Keratinocyte (primary cell): Measurements from ENCODE around the gene CACNA1C. TPM values are rescaled to one million over a fixed set of nuclear protein-coding genes. Genes with fewer than 3 reads are reported as not detected.

Experiments
- DNase-seq: peaks from one replicate; pipeline ENCODE4 v3.0.0-alpha.2; 2011; ENCODE audit warnings: low read depth, missing footprints, low spot score
- FAIRE-seq: peaks from 2 replicates; lab custom pipeline; 2011; peaks lifted over from hg19 to GRCh38; lab: Jason Lieb, UNC
- H2AFZ ChIP-seq: 2 replicates; pipeline ENCODE4 v1.6.0; 2012; ENCODE audit warnings: low read length, control low read depth, inconsistent platforms; ENCODE audit not compliant: control insufficient read depth
- H3K27ac ChIP-seq: 2 replicates; pipeline ENCODE4 v1.5.1; 2011; ENCODE audit warnings: low read length; ENCODE audit not compliant: control insufficient read depth, insufficient read depth
- H3K27me3 ChIP-seq: 3 replicates; pipeline ENCODE4 v1.6.0; 2011; ENCODE audit warnings: low read length; ENCODE audit not compliant: control insufficient read depth, insufficient read depth; ENCODE audit errors: extremely low read depth
- H3K36me3 ChIP-seq, 2 experiments: 2 replicates in 1 of 2; 3 replicates in 1 of 2; pipeline ENCODE4 v1.5.1; 2011; ENCODE audit warnings: low read length in 2 of 2, mild to moderate bottlenecking in 1 of 2; ENCODE audit not compliant: control insufficient read depth in 2 of 2, insufficient read depth in 2 of 2; ENCODE audit errors: extremely low read depth in 1 of 2
- H3K4me1 ChIP-seq: 3 replicates; pipeline ENCODE4 v1.5.1; 2011; ENCODE audit warnings: low read length; ENCODE audit not compliant: control insufficient read depth, insufficient read depth; ENCODE audit errors: extremely low read depth
- H3K4me2 ChIP-seq: 3 replicates; pipeline ENCODE4 v1.6.0; 2011; ENCODE audit warnings: low read depth, low read length; ENCODE audit not compliant: control insufficient read depth, insufficient read depth; ENCODE audit errors: extremely low read depth
- H3K4me3 ChIP-seq, 3 experiments: fragments of 200-600 bp in 1 of 3; sonication (generic) in 1 of 3; 2 replicates in 2 of 3; 3 replicates in 1 of 3; pipeline ENCODE4 v1.5.1; 2011 to 2016; ENCODE audit warnings: low read length in 3 of 3, mild to moderate bottlenecking in 3 of 3, control low read depth in 2 of 3, inconsistent platforms in 1 of 3, low read depth in 1 of 3, mixed read lengths in 1 of 3, mixed run types in 1 of 3, moderate library complexity in 1 of 3; ENCODE audit not compliant: control insufficient read depth in 2 of 3, insufficient read depth in 2 of 3; ENCODE audit errors: extremely low read depth in 1 of 3
- H3K79me2 ChIP-seq: 2 replicates; pipeline ENCODE4 v1.6.0; 2012; ENCODE audit warnings: low read length; ENCODE audit not compliant: control insufficient read depth, insufficient read depth
- H3K9ac ChIP-seq: 3 replicates; pipeline ENCODE4 v1.6.0; 2011; ENCODE audit warnings: low read length; ENCODE audit not compliant: control insufficient read depth, insufficient read depth; ENCODE audit errors: extremely low read depth
- H3K9me1 ChIP-seq: 3 replicates; pipeline ENCODE4 v1.6.0; 2011; ENCODE audit warnings: low read length; ENCODE audit not compliant: control insufficient read depth, insufficient read depth; ENCODE audit errors: extremely low read depth
- H3K9me3 ChIP-seq: 2 replicates; pipeline ENCODE4 v1.5.1; 2012; ENCODE audit warnings: low read depth, low read length; ENCODE audit not compliant: control insufficient read depth
- H4K20me1 ChIP-seq: 3 replicates; pipeline ENCODE4 v1.6.0; 2011; ENCODE audit warnings: low read length; ENCODE audit not compliant: control insufficient read depth, insufficient read depth; ENCODE audit errors: extremely low read depth
- EZH2 ChIP-seq: IDR thresholded peaks from one replicate; pipeline ENCODE4 v1.6.1; 2012; ENCODE audit warnings: inconsistent platforms, mild to moderate bottlenecking, low read length, moderate library complexity
- dilution Hi-C: fragments of 300-500 bp; cut with MboI; formaldehyde crosslinking; loops from one replicate; pipeline ENCODE4 v1.7.0; 2020; ENCODE audit warnings: low sequenced_read_pairs; ENCODE audit not compliant: extremely low pct_ligation_motif_present
- polyA plus RNA-seq, 5 experiments: library from polyadenylated mRNA; depleted of rRNA in 3 of 5; stranded (reverse) in 3 of 5; stranded (forward) in 1 of 5; unstranded in 1 of 5; fragments of >200 nt; gene quantifications; 1 replicate in 1 of 5; 2 replicates in 3 of 5; 3 replicates in 1 of 5; pipeline versions ENCODE4 v1.2.1 to v1.2.3, GENCODE V29; 2011 to 2012; ENCODE audit warnings: missing spikeins in 2 of 5, low read depth in 1 of 5, low replicate concordance in 1 of 5
- TF ChIP-seq, protein P1 (sequence below), 3 experiments: IDR thresholded peaks in 1 of 3; conservative IDR thresholded peaks in 1 of 3; optimal IDR thresholded peaks in 1 of 3; 2 replicates in 2 of 3; 3 replicates in 1 of 3; pipeline versions ENCODE3 to v1.5.1; 2011; ENCODE audit warnings: low read length in 3 of 3, mild to moderate bottlenecking in 3 of 3, moderate library complexity in 2 of 3, control low read depth in 1 of 3, inconsistent platforms in 1 of 3; ENCODE audit not compliant: insufficient read depth in 2 of 3; ENCODE audit errors: extremely low read depth in 1 of 3

CACNA1C gene
- polyA plus RNA-seq, 1 donor (not counting 4 experiments of a cell fraction or from before 2014, with no cell fraction given), result not detected

DNA sequence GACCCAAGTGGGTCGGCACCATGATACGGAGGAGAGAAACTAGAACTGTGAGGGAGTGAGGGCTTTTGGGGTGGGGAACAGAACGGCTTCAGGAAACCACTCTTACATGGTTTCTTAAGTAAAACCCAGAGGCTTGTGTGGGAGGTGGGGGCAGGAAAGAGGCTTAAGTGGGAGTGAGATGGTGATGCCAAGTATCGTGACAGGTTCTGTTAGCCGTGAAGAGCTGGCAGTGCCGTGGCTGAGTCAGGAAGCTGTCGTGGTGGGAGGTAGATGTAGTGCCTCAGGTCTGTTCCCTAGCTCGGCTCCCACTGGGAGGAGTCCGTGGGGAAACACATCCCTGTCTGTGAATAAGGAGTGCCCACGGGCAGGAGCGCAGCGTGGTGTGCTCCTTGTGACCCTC is 556.2 kb downstream of the CACNA1C start:
- no peak for FAIRE-seq
- no peaks in the 10 kb centered on the region for H4K20me1 ChIP-seq
- no peak overlapping the region for H3K27ac ChIP-seq
- TF ChIP-seq, protein P1, sequence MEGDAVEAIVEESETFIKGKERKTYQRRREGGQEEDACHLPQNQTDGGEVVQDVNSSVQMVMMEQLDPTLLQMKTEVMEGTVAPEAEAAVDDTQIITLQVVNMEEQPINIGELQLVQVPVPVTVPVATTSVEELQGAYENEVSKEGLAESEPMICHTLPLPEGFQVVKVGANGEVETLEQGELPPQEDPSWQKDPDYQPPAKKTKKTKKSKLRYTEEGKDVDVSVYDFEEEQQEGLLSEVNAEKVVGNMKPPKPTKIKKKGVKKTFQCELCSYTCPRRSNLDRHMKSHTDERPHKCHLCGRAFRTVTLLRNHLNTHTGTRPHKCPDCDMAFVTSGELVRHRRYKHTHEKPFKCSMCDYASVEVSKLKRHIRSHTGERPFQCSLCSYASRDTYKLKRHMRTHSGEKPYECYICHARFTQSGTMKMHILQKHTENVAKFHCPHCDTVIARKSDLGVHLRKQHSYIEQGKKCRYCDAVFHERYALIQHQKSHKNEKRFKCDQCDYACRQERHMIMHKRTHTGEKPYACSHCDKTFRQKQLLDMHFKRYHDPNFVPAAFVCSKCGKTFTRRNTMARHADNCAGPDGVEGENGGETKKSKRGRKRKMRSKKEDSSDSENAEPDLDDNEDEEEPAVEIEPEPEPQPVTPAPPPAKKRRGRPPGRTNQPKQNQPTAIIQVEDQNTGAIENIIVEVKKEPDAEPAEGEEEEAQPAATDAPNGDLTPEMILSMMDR (optimal IDR thresholded peaks at IDR 0.05 in 1 of 3, IDR thresholded peaks at IDR 0.05 in 1 of 3, conservative IDR thresholded peaks at IDR 0.05 in 1 of 3; ENCODE audit: extremely low read depth in 1 of 3, insufficient read depth in 2 of 3, low read length in 3 of 3), result no peak
- no peak for TF ChIP-seq EZH2
- H3K9ac ChIP-seq, result no peak overlapping the region
- dilution Hi-C loops, result no loop called here
- no peak for DNase-seq
- peaks cover 1% of the 10 kb centered on the region for H3K9me3 ChIP-seq
- no peaks in the 10 kb centered on the region for H3K9me1 ChIP-seq
- H3K4me3 ChIP-seq, result no peak overlapping the region
- H3K4me1 ChIP-seq, result no peaks in the 10 kb centered on the region
- H3K27me3 ChIP-seq, result no peaks in the 10 kb centered on the region
- no peak overlapping the region for H3K4me2 ChIP-seq
- H2AFZ ChIP-seq, result no peak overlapping the region
- H3K36me3 ChIP-seq, result no peaks in the 10 kb centered on the region
- H3K79me2 ChIP-seq, result no peaks in the 10 kb centered on the region

DNA sequence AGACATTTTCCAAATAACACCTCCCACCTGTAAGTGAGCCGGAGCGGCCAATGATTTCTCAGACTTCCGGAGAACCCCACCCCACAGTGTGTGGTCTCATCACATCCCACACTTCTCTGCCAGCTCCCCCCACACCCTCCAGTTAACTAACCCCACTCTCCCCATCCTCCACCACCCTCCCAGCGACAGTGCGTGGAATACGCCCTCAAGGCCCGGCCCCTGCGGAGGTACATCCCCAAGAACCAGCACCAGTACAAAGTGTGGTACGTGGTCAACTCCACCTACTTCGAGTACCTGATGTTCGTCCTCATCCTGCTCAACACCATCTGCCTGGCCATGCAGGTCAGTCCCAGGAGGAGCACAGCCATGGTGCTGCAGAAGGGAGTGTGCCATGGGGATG is 557.6 kb downstream of the CACNA1C start:
- H3K4me2 ChIP-seq, result no peak overlapping the region
- H3K4me3 ChIP-seq, result no peak overlapping the region
- H4K20me1 ChIP-seq, result no peaks in the 10 kb centered on the region
- DNase-seq (no peak), FAIRE-seq (no peak)
- H3K4me1 ChIP-seq, result no peaks in the 10 kb centered on the region
- no peaks in the 10 kb centered on the region for H3K36me3 ChIP-seq
- H3K9ac ChIP-seq, result no peak overlapping the region
- H2AFZ ChIP-seq, result no peak overlapping the region
- dilution Hi-C loops, result no loop called here
- no peaks in the 10 kb centered on the region for H3K9me1 ChIP-seq
- no peak overlapping the region for H3K27ac ChIP-seq
- peaks cover 1% of the 10 kb centered on the region for H3K9me3 ChIP-seq
- TF ChIP-seq EZH2, result no peak
- TF ChIP-seq, protein P1 (optimal IDR thresholded peaks at IDR 0.05 in 1 of 3, IDR thresholded peaks at IDR 0.05 in 1 of 3, conservative IDR thresholded peaks at IDR 0.05 in 1 of 3; ENCODE audit: extremely low read depth in 1 of 3, insufficient read depth in 2 of 3, low read length in 3 of 3), result no peak
- H3K79me2 ChIP-seq, result no peaks in the 10 kb centered on the region
- peaks cover 1% of the 10 kb centered on the region for H3K27me3 ChIP-seq
